ENCODE measurements around the gene TCP11L1.
"Not testable (repeated sequence)": the region's sequence is repeated elsewhere in the genome, so short reads cannot be mapped to it uniquely, and the experiment has no call there.

TCP11L1 gene

GRCh38 chr11:33067294-33067693 lies 27.9 kb downstream of the TCP11L1 start:
- DNase-seq = no peak

DNA sequence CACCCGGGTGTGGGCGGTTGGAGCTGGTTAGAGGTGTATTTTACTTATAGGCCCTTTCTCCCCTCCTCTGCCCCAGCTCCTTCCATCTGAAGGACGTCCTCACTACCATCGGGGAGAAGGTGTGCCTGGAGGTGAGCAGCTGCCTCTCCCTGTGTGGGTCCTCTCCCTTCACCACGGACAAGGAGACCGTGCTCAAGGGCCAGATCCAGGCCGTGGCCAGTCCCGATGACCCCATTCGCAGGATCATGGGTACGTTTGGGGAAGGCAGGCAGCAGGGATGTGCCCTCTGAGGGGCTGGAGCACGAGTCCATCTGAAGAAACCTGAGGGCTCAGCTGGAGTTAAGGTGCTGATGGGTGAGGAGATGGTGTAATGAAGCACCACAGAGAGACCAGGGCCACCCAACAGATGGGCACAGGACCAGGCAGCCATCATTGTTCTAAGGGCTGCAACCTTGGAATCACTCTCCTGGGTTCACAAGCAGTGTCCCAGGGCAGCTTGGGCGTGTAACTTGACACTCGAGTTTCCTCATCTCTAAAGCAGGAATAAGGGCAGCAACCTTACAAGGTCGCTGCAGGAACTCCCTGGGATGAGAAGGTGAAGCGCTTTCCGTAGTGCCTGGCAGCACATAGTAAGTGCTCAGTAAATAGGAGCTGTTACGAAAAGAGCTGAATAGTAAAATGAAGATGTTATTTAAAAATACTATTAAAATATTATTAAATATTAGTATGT lies 29.4 kb downstream of the TCP11L1 start:
- no peak for DNase-seq

GRCh38 chr11:33072465-33072864 lies 33.1 kb downstream of the TCP11L1 start:
- no peak for DNase-seq

DNA sequence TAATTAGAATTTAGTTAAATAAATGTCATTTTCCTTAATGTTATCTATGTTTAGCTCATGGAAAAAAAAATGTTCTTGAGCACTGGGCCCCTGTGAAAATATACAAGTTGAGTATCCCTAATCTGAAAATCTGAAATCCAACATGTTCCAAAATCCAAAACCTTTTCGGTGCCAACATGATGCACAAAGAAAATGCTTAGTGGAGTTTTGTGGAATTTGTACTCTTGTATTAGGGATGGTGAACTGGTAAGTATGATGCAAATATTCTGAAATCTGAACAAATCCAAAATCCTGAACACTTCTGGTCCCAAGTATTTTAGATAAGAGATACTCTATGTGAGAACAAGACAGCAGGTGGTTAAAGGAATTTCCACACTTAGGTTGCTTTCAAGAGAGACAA lies 44.5 kb downstream of the TCP11L1 start:
- no peak for DNase-seq

DNA sequence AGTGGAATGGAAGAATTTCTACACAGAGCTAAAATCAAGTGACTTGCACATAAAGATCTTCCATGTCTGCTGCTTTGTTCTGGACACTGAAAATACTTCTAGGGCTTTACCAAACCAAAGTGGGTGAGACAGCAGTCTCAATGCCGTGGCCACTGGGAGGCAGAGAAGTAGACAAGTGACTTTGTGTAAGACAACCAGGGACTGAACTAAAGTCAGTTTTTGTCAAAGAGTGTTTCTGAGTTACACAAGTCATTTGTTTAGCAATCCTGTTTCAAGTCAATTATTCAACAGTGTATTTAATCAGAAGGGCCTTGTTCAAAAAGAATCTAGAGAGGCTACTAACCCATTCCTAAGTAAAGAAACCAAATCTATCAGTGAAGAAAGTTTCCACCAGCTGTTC lies 46.6 kb downstream of the TCP11L1 start:
- no peak for DNase-seq

DNA sequence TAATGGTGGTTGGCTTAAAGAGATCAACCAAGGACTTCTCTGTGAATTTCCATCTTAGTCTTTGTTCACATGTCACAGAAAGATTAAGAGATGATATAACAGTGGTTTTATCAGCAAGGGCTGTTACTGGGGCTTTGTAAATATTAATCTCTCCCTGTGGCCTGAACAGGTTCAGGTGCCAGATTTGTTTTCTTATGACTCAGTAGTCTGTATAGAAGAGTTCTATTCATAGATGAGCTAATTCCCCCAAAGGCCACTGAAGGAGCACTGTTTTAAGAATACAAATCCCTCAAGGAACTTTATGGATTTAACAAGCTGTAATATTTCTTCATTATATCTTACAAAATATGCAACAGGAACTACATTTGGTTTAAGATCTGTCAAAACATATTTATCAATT lies 50.4 kb downstream of the TCP11L1 start:
- no peak for DNase-seq

- DNase-seq = no peak
Observed at GRCh38 chr11:33094157-33094556, 54.8 kb downstream of the TCP11L1 start.

GRCh38 chr11:33103836-33104235 lies 64.5 kb downstream of the TCP11L1 start:
- DNase-seq = no peak

DNA sequence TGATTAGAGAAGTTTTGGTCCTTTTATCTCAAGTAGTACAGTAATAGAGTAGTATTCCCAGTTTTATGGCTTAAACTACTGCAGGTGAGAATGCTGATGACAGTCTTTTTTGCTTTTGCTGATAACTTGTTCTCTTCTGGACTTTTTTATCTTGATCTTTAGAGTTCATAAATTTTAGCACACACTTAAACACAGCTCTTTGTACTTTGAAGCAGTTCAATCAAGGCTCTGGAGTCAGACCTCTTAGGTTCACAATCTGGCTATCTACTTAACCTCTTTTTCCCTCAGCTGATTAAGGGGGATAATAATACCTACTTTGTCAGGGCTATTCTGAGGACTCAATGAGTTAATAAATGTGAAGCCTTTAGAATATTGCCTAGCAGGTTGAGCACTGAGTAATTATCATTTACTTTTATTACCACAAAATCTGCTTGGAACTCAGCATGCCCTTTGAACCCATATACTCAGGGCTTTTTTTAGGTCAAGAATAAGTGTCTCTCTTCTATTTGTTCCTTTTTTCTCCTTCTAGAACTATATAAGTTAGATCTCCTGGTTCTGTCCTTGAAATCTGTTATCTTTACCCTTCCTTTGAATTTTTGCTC lies 70.0 kb downstream of the TCP11L1 start:
- no peak for DNase-seq

- DNase-seq = no peak
Observed at GRCh38 chr11:33110083-33110482, 70.7 kb downstream of the TCP11L1 start.

- DNase-seq = no peak
Observed at GRCh38 chr11:33116535-33116934, 77.2 kb downstream of the TCP11L1 start.

DNA sequence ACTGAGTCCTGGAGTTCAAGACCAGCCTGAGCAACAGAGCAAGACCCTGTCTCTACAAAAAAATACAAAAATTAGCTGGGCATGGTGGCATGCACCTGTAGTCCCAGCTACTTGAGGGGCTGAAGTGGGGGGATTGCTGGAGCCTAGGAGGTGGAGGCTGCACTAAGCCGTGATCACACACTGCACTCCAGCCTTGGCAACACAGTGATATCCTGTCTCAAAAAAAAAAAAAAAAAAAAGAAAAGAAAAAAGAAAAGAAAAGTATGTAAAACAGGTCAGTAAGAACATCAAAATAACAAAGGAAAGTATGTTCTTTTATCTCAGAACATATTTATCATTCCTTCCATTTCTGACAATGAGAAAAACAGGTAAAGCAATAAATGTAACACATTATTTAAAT lies 83.3 kb downstream of the TCP11L1 start:
- DNase-seq = not testable (repeated sequence)
